Cardiac ventricle fibroblast (primary cell): ENCODE data around the gene GHR. TPM values are rescaled to one million over a fixed set of nuclear protein-coding genes. Genes with fewer than 3 reads are reported as not detected.

Experiments
- total RNA-seq: library from RNA; depleted of rRNA; stranded (reverse); fragments of >200 nt; gene quantifications from 2 replicates; pipeline ENCODE4 v1.2.3, GENCODE V29; 2015

The GHR gene
- 4.6 and 5.2 TPM in 2 replicates for total RNA-seq

DNA sequence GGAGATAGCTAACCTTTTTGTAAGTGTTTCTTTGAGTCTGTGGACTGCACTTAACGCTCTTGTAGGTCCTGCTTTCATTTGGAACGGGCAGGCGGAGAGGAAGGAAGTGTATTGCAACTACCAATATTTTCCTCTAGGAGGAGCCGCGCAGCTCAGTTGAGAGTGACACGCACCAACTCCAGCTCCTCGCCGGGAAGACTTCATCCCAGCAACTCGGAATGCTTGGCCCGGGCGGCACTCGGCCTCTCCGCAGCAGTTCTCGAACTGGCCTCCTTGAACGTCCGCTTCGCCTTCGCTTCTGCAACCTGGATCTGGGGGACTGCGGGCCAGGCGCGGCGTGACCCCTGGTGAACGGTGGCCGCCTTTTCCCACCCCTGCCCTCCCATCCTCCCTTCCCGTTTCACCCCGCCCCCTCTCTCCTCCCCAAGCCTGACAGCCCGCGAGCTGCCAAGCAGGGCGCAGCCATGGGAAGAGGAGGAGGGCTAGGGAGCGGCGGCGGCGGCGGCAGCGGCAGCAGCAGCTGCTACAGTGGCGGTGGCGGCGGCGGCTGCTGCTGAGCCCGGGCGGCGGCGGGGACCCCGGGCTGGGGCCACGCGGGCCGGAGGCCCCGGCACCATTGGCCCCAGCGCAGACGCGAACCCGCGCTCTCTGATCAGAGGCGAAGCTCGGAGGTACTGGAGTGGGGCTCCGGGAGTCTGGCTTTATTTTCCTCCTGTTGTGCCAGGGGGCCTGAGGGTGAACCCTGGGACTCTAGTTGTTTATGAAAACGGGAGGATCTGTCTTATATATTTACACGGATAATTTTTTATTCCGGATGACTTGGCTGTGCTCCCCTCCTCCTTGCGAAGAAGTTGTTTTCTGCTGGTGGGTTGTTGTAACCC, at the start of gene GHR:
Gene GHR, plus strand, starts transcription at position 155 of the 881 bp plus-strand sequence. CDS start 142,436 bp downstream, outside the sequence.

GRCh38 chr5:42756606-42757601, 333.7 kb downstream of the GHR start, which contains the start of gene CCDC152:
TSS of gene CCDC152 (plus strand) at chr5:42756818. CDS start at chr5:42759122, 2,304 bp downstream.

